GM19452 (cell line): ENCODE measurements around the gene WRNIP1.

Experiments
- ATAC-seq: cut with Tn5 transposase; IDR thresholded peaks from one replicate; pipeline ENCODE4 v1.9.1; 2021; ENCODE audit not compliant: unreplicated experiment

The WRNIP1 gene

DNA sequence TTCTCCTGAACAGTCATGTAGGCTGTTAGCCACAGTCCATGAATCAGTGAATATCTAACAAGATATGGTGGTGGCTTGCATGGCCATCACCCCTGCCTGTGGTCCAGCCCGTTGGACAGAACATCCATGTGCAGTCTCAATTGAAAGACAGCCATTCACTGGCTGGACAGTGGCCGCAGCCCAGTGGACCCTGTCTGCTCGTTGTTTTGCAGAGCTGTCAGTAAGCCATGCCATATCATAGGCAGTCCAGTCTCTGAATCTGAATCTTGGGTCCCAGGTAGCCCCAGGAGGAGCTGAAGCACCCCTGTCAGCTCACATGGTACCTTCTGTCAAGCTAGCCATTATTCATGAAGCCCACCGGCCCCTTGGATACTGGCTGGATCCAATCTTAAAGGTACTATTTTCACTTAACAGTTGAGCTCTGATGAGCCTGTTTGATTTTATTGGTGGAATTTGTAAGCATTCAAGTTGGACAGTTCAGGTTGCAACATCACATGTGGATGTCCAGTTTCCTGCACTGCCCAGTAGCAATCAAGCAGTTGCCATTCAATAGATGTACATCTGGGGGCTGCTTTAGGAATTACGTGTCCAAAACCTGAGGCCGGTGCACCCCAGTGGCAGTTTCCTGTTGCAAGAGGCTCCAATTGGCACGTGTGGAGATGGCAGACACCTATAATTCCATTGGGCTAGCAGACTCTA lies 38.7 kb downstream of the WRNIP1 start:
- ATAC-seq = no peak

GRCh38 chr6:2804516-2804915 lies 39.3 kb downstream of the WRNIP1 start:
- no peak for ATAC-seq

DNA sequence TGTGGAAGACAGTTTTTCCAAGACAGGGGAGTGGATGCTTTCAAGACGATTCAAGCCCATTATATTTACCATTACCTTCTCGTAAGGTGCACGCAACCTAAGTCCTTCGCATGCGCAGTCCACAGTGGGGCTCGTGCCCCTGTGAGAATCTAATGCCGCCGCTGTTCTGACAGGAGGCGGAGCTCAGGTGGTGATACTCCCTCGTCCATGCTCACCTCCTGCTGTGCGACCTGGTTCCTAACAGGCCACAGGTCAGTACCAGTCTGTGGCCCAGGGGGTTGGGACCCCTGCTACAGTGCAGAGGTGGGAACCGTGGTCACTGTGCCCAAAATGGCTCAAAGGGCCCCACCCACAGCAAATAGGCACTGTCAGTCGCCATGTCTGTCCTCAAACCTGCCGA lies 39.8 kb downstream of the WRNIP1 start:
- no peak for ATAC-seq

GRCh38 chr6:2806644-2807043 lies 41.5 kb downstream of the WRNIP1 start:
- ATAC-seq = no peak

DNA sequence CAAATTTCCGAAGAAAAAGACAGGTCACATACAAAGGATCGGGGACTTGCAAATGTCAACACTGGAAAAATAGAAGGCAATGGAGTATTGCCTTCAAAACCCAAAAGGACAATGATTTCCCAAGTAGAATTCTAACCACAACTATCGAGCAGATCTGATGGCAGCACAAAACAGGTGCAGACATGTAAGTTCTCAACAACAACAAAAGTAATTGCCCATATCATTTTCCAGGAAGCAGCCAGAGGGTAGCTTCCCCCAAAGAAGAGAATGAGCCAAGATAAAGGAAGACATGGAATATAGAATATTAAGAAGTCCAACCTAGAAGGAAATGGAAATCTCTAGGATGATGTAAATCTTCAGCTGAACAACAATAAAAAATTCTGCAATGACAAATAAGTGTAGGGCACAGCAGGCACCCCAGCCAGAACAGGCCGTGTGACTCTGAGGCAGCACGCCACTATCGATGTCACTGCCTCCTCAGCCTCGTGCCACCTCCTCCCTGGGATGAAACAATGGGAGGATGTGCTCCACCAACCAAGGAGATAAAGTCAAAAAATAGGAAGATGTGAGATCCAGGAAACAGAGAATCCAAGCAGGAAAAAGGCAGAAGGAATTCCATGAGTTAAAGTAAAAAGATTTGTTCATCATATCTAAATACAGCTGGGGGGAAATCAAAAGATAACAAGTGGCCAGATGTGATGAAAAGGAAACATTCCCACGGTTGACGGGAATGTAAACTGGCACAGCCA lies 42.3 kb downstream of the WRNIP1 start:
- no peak for ATAC-seq

DNA sequence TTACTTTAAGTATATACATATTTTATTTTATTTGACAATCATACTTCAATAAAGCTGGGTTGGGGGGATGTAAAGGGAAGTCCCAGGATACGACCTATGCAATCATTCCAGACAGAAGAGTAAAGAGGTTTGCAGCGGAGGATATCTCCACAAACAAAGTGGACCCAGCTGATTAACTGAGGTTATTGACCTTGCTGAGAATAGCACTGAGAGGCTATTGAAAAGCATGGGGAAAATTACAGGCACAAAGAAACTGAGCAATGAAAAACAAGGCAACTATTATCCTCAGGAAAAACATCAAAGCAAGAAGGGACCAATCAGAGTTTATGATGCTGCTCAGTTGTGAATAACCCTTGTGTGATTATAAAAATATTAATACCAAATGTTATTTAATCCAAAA lies 43.8 kb downstream of the WRNIP1 start:
- ATAC-seq = no peak

GRCh38 chr6:2810092-2810671 lies 45.0 kb downstream of the WRNIP1 start:
- ATAC-seq = no peak

GRCh38 chr6:2812695-2813094 lies 47.5 kb downstream of the WRNIP1 start:
- no peak for ATAC-seq

DNA sequence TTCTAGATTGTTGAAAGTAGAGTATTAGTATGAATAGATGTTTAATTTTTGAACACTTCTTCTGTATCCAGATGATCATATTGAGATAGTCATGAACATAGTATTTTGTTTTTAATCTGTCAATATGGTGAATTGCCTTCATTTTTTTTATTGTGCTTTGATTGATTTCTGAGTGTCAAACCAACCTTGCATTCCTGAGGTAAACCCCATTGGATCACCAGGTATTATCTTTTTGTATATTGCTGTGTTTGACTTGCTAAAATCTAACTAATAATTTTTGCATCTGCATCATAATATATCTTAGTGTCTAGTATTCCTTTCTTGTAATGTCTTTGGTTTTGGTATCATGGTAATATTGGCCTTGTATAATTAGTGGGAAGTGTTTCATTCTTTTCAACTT lies 51.0 kb downstream of the WRNIP1 start:
- no peak for ATAC-seq

- no peak for ATAC-seq
These were observed 52.8 kb downstream of the WRNIP1 start for GRCh38 chr6:2817903-2818443.

GRCh38 chr6:2818593-2818992 lies 53.4 kb downstream of the WRNIP1 start:
- ATAC-seq = no peak

GRCh38 chr6:2819115-2819514 lies 53.9 kb downstream of the WRNIP1 start:
- ATAC-seq = no peak

DNA sequence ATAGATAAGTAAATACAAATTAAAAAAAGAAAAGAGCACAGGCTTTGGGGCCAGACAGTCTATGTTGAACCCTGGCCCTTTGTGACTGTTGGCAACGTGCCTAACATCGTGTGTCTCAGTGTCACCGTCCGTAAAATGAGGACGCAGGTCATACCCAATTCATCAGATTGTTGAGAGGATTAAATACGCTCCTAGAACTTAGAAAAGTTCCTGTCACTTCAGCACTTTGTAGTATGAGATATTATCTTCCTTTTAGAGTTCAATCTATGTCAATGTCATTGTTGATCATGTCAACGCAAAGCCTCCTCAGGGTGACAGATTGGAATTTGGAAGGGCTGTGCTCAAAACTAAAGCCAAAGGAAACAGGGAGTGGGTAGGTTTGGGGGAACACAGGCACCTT lies 54.8 kb downstream of the WRNIP1 start:
- no peak for ATAC-seq

DNA sequence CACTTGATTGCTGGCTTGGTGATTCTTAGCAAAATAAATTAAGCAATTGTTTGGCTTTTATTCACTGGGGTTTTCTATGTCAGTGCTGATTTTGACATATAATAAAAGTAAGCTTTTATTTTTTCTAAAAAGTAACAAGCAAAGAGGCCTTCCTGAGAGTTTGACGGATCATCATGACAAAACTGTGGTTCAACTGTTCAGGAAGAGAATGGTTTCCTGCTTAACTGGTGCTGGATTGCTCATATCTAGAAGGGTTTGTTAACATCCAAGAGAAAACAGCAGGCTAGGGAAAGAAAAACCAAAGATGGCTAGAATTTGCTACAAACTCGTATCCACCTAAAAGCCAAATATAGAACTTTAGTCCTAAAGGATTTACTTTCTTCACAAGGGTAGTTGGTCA lies 55.2 kb downstream of the WRNIP1 start:
- ATAC-seq = no peak

- no peak for ATAC-seq
These were observed 56.4 kb downstream of the WRNIP1 start for GRCh38 chr6:2821554-2821953.

DNA sequence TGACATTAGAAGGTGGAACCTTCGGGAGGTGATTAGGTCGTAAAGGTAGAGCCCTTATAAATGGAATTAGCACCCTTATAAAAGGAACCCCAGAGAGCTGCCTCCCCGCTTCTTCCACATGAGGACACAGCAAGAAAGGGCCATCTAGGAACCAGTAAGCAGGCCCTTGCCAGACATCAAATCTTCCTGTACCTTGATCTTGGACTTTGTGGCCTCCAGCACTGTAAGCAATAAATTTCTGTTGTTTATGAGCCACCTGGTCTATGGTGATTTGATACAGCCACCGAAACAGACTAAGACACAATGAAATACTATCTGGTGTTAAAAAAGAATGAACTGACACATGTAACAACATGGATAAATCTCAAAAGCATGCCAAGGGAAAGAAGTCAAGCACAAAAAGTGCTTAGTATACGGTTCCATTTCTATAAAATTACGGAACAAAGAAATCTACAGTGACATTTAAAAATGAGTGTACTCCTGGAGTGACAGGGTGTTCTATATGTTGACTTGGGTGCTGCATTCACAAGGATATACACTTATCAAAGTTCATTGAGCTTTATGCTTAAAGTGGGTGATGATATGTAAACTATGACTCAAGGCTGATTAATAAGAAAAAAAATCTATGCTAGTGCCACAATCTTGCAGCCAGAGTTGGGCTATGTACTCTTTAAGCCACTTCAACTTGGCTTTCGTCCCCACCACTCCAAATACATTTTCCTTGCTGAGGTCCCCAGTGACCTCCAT lies 58.1 kb downstream of the WRNIP1 start:
- ATAC-seq = no peak

DNA sequence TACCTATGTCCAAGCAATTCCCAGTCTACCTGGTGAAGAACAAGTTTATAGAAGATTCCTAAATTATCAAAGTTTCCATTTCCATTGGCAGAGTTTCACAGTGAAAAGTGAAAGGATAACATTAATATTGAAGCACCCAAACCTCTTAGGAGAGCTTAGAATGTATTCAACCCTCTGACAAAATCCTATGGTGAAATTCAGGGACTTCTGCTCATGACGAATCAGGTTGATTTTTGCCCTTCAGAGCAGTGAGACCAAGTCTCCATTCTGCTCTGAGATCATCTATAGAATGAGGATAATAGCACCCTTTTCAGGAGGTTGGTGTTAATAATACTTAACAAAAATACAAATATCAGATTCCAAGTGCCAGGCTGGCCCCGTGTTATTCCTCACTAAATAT lies 60.9 kb downstream of the WRNIP1 start:
- ATAC-seq = no peak

GRCh38 chr6:2827142-2827541 lies 61.9 kb downstream of the WRNIP1 start:
- ATAC-seq = no peak

GRCh38 chr6:2828629-2829028 lies 63.4 kb downstream of the WRNIP1 start:
- no peak for ATAC-seq

DNA sequence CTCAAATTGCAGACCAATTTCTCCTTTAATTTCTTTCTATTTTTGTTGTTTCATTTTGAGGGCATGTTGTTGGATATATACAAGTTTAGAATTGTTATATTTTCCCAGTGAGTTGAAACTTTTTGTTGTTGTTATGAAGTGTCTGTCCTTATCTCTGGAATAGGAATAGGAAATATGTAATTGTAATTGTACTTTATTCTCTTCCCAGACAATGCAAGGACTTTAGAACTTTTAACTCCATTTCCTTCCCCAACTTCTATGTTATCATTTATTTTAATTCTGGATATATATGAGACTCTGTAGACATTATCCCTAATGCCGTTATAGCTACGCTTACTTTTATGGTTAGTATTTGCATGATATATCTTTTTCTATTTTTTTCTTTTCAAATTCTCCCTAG lies 64.1 kb downstream of the WRNIP1 start:
- no peak for ATAC-seq

DNA sequence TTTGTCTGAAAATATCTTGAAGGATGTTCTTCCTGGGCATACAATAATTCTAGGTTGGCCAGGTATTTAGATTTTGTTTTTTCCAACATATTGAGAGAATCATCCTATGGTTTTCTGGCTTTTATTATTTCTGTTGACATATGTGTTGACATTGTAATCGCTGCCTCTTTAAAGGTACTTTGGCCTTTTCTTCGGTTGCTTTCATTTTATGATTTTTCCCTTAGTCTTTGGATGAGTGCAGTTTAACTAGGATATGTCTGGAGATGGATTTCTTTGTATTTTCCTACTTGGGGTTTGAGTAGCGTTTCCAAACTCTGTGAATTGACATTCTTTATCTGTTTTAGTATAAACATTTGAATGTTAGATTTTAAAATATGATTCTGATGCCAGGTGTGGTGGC lies 65.0 kb downstream of the WRNIP1 start:
- ATAC-seq = no peak
